A172 (cell line): ENCODE measurements around the gene CPNE8. TPM values are rescaled to one million over a fixed set of nuclear protein-coding genes. Genes with fewer than 3 reads are reported as not detected.

Experiments used
- DNase-seq: peaks from one replicate; pipeline ENCODE4 v3.0.0-alpha.2; 2015; ENCODE audit warnings: low spot score
- total RNA-seq: library from RNA; depleted of rRNA; stranded (reverse); fragments of >200 nt; shearing (Covaris generic); gene quantifications from 2 replicates; pipeline ENCODE4 v1.2.3, GENCODE V29; 2014; rRNA removed

CPNE8 gene
- 0.09 and 0.48 TPM in 2 replicates for total RNA-seq

DNA sequence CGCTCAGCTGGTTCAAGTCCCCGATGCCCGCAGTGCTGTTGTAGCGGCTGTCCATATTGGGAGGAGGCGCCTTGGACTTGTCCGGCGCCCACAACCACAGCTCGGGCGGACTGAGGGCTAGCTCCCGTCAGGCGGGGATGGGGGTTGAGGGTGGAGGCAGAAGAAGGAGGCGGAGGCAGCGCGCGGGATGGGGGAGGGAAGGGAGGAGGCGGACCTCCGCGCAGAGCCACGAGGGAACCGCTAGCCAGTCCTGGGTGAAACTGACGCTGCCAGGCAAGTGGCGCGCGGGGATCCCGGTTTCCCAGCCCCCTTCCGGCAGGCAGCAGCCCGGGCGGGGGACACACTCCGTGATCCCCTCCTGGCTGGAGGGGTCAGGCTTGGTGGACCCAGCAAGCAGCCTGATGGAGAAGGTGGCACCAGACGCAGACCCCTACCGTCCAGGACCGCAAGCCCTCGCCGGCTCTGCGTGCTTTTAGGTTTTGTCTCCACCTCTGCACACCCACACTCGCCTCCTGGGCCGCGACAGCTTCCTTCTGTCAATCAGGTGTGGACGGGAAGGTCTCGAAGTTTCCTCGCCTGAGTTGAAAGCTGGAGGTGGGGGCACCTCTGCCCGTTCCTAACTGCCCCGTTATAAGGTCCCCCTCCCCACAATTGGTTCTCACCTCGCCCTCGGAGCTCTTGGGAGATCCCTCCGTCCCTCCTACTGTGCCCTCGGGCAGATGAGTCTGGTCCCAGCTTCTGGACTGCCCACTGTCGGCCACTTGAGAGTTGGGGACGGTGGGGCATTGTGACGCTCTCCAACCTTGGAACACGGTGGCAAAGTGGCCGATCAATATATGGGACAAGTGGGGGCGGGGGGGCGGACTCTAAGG, at the start of gene CPNE8:
CPNE8 (minus strand) TSS at position 112 of the 872 bp plus-strand sequence; CDS start at position 55, 57 bp downstream.
- DNase-seq = no peak

DNA sequence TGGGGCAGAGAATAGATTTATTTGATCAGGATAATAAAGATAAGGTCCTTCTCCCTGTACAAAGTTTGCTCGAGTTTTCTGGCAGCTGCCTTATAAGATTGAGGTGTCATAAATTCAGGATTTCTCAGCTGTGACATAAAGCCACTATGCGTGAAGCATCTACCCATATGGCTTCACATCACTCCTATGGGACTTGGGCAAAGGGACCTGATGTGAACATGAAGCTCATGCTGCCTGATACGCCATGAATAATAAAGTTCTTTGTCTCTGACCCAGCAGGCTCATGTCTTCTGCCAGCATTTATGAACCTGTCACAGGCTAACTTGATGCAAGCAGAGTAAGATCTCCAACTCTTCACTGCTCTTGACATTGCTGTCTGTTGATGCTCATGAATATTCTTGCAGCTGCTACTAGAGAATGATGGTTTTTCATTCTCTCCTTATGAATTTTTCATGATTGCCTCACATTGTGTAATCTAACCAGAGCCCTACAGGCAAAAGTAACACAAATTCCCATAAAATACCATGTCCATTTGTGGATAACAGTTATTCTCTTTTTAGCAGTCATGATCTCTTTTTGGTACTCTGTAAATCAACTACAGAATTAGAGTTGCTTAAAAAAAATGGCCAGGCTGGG, 49.0 kb upstream of the CPNE8 start:
- DNase-seq = no peak

DNA sequence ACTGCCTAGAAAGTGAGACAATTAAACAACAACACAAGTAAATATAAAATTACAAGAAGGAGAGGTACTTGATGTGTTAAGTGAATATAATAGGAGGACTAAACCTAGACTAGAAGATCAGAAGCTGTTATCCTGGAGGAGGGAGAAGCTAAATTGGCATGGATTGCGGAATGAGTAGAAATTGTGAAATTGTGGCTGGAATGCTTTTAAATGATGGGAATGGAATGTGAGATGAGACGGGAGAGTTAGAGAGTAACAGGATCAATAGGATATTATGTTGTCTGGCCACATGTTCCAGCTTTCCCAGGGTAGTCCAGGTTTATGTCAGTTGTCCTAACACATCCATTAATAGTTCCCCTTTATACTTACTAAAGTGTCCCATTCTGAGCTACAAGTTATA, 44.0 kb upstream of the CPNE8 start:
- DNase-seq = no peak

DNA sequence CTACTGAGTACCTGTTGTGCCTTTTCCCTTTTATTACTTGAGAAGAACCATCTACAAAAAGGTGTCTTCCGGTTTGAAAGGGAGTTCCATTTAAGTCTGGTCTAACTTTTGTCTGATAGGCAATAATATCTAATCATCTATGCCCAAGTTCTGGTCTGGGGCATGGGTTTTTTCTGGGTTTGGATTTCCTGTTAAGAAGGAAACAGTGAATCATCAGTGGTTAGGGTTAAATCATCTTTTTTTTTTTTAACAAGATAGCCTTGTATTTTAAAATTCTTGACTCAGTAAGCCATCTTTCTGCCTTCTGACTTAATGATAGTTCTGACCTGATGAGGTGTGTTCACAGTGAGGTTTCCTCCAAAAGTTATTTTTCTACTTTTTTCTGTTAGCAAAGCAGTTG, 29.3 kb upstream of the CPNE8 start:
- peak; percentile 8 for DNase-seq

DNA sequence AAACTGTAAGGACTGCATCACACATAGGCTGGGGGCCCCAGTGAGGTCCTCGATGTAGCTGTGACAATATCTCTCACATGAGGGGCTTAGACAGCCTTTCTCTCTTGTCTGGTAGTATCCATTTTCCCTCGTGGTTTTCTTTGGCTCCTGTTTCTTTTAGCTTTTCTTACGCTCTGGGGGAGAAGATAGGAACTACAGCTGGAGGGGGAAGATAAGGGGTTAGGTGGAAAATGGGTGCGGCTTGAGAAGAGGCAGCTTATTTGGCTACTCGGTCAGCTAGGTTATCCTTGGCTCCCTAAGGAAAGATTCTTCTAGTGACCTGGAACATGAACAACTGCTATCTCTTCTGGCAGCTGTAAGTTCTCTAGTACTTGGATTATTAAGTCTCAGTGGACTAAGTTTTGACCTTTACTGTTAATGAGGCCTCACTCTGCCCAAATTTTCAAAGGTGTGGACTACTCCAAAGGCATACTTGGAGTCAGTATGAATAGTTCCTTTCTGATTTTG, 28.7 kb upstream of the CPNE8 start:
- no peak for DNase-seq

DNA sequence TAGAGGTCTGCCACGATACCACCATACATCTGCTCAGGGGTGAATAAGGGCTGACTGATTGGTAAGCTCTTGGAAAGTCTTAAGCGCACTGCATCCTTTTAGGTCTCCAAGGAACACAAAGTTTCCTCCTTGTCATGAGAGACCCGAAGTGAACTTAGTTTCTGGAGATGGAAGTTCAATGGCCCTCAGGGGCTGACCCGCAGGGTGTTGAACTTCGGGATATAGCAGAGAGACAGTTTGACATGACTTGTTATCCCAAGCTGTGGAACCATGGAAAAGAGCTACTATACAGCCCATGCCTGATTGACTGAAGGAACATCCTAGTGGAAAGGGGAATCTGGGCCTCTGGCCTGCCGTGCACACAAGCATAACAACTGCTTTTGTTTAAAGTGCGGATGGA, 26.9 kb upstream of the CPNE8 start:
- DNase-seq = no peak

DNA sequence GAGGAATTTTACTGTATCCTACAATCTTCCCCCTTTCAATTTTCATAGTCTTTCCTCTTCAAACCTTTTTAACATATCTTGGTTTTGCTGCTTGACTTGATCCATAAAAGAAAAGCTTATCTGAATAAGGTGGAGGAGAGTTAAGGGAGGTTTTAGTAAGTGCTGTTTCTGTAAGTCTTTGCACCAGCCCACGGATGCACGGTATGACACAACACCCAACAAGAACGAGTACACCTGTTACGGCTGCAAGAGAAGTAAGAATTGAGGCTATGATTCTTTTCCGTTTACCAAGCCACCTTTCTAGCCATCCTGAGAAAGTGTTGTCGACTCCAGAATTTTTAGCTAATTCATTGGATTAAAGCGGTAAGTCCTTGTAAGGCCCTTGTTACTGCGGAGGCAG, 26.1 kb upstream of the CPNE8 start:
- DNase-seq = no peak

DNA sequence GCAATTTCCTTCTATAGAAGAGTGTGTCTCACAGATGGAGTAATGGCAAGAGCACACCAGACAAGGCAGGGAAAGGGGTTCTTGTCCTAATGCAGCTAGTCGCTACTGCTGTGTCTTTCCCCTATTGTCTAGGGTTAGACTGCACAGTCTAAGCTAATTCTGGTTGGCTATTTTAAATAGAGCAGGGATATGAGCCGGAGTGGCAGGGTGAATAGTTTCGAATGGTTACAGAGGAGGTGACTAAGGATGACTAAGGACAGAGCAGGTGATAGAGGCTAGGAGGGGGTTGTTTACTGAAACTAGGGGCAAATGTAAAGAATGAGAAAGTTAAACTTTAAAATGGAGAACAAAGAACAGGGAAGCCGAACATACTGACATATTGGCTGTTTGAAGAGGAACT, 25.6 kb upstream of the CPNE8 start:
- DNase-seq = no peak

DNA sequence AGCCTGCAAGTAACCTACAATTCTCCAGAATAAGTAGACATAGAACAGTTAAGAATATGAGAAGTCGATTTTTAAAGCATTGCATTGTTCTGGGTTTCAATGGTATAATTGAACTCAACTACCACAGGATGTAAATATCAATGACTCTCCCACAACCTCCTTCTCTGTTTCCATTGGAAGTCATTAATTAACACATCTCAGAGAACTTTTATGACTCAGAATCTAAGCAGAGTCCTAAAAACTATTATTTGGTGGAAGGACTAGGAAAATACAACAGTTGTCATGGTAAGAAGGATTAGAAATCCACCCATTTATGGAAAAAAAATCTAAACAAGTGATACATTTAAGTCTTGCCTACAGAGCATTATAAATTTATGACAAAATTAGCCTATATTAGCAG, 21.1 kb upstream of the CPNE8 start:
- DNase-seq = no peak

DNA sequence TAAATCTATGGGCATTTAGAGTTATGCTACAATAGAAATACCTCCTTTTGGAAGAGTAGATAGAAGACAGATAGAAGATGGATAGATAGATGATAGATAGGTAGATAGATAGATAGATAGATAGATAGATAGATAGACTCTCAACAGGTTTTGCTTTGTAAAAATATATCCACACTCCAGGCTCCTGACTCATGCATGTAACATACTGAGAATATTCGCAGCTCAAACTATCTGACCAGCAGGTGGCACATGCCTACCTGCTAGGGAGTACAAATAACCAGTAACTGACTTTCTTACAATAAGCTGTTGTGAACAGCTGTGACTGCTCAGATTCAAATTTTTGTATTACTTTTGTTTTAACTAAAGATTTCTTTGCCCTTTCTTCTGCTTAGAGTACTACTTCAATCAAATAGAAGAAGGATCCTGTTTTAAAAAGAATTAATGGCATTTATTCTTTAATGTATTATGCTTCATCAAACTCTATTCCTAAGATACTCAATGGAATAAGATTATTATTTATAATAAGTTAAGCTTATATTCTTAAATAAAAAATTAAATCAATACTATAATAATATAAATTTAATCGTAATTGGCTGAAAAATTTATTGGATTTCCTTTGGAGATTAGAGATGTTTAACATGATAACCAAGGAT, 15.8 kb upstream of the CPNE8 start:
- DNase-seq = peak; percentile 65

DNA sequence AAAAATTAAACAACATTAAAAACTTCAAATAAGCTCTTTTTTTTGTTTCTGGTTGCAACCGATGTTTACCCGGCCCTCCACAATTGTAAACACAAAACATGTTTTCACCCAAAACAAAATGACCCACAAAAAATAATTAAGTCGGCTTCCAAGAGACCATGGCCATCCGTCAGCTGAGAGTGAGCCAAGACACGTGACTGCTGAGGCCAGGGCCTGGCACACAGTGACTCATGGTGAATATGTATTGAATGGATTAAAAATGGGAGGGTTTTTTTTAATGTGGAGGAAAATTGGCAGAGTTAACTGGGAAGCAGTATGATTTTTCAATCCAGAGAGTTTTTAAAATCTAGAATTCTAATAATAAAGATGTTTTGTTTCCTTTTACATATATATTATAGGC, 13.8 kb upstream of the CPNE8 start:
- DNase-seq = peak; percentile 29

DNA sequence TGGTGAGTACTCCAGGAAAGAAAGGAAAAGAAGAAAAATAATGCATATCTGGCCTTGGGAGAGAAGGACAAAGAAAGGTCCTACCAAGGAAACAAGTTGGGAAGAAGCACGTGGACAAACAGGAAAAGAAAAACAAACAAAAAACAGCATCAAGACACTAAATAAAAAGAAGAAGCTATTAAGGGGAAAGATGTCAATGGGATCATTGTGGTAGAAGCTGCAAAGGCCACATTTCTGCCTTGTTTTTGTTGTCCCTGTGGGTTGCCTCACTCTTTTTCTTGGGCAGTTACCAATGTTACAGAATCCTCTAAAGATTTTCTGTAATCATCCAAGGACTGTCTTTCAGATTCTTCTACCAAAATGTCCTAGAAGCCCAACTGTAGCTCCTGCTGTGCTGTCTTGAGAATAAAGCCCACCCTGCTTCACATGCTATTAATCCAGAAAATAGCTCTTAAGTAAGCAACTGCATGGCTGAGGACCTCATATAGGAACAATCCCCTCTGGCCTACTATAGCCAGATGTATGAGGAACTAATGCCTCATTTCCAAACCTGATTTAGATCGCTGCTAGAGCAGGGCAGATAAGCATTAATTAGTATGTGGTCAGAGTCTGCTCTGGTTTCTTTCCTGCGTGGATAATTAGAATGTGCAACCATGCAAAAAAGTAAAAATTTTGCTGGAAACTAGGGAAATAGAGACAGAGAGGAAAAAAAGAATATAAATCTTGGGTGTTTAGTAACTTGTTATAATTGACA, 10.2 kb upstream of the CPNE8 start:
- no peak for DNase-seq

DNA sequence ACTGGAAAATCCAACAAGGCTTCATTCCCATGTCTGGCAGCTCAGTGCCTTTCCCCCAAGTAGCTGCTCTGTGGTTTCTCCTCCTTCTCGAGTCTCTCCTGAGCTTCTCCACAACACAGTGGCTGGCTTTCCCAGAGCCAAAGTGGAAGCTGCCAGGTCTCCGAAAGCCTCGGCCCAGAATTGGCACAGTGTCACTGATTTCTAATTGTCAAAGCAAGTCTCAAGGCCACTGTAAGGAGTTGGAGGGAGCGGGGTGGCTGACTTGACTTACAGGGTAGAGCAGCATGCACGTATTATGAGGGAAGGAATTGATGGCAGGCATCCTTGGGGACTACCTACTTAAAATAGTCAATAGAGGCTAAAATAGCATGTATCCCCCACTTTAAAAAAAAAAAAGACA, 6.7 kb upstream of the CPNE8 start:
- no peak for DNase-seq

DNA sequence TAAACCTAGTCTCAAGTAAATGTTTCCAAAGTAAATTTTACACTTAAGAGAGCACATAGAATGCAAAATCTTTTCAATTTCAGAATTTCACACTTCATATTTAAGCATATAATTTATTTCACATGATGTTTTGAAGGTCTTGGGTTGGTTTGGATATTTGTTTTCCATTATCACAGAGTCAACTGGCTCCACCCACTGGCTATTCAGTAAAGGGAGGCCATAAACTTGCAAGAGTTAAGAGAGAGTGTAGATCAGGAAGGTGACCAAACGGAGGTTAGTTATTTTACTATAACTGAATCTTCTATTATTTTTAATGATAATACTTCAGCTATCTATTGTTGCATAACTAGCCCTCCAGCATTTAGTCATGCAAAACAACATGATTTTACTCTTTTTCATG, 6.2 kb upstream of the CPNE8 start:
- no peak for DNase-seq

DNA sequence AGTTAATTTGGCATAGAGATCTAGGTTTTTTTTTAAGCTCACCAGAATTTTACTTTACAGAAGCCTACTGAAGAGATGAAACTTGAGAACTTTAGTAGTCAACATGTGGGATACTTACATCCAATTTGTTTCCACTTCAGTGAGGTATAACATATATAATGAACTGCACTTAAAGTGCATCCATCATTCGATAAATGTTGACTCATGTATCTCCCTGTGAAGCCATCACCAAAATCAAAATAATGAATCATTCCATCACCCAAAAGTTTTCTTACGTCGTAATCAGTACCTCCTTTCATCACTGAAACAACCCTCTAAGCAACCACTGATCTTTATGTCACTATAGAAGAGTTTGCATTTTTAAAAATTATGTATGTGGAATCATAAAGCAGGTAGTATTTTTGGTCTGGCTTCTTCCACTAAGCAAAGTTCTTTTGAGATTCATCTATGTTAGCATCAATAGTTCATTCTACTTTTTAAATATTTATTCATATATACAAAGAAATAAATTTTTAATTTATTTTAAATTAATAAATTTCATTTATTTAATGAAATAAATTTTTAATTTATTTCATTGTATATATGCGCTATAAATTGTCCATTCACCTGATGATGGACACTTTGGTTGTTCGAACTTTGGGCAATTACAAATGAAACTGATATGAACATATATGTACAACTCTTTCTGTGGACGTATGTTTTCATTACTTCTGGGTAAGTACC, 2.0 kb upstream of the CPNE8 start:
- no peak for DNase-seq

DNA sequence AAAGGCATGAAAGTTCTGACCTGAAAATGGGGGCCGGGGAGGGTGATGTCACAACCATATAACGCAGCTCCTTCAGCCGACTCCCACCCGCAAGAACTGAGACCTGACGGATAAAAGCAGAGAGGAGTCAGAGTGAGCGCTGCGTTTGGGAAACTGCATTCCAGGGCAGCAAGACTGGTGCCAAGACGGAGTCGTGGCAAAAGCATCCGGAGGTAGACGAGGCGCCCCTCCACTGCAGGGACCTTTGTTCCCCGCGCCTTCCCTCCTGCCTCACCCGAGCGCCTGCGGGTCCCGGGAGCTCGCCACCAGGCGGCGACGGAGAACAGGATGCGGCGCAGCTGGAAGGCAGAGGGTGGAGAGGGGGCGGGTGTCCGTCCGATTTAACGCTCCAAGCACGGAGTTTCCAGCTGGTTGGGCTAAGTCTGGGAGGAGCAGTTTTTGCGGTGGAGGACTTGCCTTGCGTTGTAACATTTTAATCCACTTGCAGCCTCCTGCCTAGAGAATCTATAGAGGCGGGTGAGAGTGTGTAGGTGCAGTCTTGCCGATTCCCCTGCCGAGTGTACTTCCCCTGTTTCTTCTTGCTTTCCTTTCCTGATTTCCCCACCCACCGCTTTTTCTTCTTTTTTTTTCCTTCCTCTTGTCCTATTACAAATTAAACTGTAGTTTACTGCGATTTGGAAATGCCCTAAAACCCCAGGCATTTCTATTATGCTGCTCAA, 1.2 kb upstream of the CPNE8 start:
- DNase-seq = peak; percentile 74

DNA sequence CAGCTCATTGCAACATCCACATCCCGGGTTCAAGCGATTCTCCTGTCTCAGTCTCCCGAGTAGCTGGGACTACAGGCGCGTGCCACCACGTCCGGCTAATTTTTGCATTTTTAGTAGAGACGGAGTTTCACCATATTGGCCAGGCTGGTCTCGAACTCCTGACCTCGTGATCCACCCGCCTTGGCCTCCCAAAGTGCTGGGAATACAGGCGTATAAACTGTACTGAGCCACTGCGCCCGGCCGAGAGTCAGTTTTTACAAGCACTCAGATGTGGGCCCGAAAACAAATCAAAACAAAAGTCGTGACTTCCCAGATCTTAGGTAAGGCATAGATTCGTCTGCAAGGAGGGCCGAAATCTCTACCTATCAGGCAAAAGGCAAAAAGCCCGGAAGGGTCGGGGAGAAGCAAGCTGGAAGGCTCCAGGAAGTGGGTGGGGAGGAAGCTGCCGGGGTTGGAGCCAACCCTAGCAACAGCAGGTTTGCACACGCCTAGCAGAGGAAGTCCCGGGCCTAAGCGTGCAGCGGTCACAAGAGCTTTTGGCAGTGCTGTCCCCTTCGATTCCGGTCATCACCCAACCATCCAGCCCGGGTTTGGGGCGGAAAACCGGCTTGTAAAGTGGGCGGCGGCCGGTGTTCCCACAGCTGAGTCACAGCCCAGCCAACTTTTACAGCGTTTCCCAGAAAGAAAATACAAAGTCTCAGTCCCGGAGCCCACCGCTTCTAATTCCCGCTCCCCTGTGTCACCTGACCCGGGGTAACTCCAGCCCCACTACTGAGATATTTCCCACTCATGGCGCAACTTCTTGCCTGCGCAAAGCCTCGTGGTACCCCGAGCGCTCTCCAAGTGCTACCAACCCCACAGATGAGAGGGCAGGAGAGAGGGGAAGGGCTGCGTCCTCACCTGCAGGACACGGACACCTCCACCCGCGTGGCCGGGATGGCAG, 583 bp downstream of the CPNE8 start:
- DNase-seq = peak; percentile 78

DNA sequence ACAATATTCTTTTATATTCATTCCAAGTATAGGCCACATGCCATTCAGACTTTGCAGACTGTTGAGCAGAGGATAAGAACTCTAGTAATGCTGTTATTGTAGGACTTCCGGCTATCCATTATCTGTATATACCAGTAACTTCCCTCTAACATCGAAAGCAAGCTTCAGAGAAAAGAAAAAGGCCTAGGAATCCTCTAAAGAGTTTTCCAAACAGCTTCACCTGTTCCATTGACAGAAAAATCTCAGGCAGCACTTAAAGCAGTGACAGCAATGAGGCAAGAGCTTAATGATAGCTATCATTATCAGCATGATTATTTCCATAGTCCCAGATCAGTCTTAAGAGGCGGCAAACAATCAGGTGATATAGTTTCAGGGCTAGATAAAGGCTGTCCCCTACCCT, 1.8 kb downstream of the CPNE8 start:
- DNase-seq = no peak

DNA sequence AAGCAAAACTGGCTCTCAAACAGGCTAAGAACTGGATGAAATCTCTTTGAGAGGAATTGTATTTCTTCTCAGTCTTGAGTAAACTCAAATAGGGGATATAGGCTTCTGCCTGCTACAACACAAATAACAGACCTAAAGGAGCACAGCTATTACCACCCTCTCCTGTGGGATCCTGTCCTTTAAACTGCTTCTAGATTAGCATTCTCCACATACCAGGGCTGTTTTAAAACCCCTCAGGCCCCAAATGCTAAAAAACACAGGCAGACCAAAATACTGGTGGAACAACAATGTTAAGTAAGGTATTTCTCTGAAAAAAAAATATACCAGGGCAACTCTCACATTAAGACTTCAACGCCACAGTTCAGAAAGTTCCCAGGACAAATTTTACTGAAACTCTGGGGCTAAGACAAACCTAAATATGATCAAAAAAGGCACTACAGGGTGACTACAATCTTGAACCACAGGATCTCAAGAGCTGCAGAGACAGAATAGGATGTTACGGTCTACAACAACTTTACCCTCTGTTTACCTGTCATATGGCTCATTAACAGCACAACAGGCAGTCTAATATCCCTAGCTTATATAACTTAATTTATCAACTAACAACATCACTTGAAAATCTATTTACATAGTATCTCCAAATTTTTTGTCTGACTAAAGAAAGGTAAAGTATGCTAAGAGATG, 7.2 kb downstream of the CPNE8 start:
- DNase-seq = no peak
